Gastroesophageal sphincter (tissue), 3 donors: ENCODE data around the gene MTCL1.

ENCODE experiments used
- EP300 ChIP-seq: sonication (generic); formaldehyde crosslinking; IDR thresholded peaks from one replicate; pipeline ENCODE4 v1.6.1; 2017; ENCODE audit warnings: antibody characterized with exemption, mild to moderate bottlenecking
- POLR2A ChIP-seq, 2 donors: fragments of 450-650 bp; IDR thresholded peaks; one replicate each; pipeline ENCODE4 v1.6.1; 2017; ENCODE audit warnings: antibody characterized with exemption in 2 of 2, mild to moderate bottlenecking in 2 of 2, moderate library complexity in 1 of 2
- TF ChIP-seq, protein P1 (sequence below), 4 experiments: fragments of 200-600 bp in 2 of 4; fragments of 450-650 bp in 2 of 4; sonication (generic) in 1 of 4; IDR thresholded peaks; one replicate each; pipeline ENCODE4 v1.5.1; 2017 to 2019; ENCODE audit warnings: antibody characterized with exemption in 4 of 4, mild to moderate bottlenecking in 2 of 4, moderate library complexity in 2 of 4

DNA sequence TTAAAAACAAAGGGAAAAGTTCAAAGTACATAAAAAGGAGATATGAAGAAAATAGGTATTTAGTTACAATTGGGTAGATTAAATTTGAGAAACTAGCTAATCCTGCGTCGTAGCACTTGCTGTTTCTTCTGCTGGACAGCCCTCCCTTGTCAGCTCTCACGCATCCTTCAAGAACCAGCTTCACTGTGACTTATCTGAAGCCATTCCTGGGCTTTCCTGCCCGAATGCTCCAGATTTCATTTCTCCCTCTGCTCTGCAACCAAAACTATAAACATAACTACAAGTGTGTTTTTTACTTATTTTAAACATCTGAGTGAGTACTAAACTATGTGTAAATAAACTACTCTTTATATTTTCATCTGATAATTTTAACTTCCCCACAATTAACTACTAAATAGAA is 149.2 kb downstream of the MTCL1 start:
- TF ChIP-seq, protein P1, sequence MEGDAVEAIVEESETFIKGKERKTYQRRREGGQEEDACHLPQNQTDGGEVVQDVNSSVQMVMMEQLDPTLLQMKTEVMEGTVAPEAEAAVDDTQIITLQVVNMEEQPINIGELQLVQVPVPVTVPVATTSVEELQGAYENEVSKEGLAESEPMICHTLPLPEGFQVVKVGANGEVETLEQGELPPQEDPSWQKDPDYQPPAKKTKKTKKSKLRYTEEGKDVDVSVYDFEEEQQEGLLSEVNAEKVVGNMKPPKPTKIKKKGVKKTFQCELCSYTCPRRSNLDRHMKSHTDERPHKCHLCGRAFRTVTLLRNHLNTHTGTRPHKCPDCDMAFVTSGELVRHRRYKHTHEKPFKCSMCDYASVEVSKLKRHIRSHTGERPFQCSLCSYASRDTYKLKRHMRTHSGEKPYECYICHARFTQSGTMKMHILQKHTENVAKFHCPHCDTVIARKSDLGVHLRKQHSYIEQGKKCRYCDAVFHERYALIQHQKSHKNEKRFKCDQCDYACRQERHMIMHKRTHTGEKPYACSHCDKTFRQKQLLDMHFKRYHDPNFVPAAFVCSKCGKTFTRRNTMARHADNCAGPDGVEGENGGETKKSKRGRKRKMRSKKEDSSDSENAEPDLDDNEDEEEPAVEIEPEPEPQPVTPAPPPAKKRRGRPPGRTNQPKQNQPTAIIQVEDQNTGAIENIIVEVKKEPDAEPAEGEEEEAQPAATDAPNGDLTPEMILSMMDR (IDR thresholded peaks at IDR 0.05), result no peak
- TF ChIP-seq POLR2A (IDR thresholded peaks at IDR 0.05) (no peak), EP300 (no peak)
